Fibroblast of pulmonary artery (primary cell): ENCODE data around the gene CLPTM1.

Experiments
- DNase-seq: peaks from one replicate; pipeline ENCODE4 v3.0.0-alpha.2; 2010; ENCODE audit warnings: low read depth
- H3K4me3 ChIP-seq: replicated peaks from 2 replicates; pipeline ENCODE4 v1.5.1; 2011; ENCODE audit warnings: low read depth, mild to moderate bottlenecking, control low read depth, low read length, moderate library complexity
- TF ChIP-seq, protein P1 (sequence below): IDR thresholded peaks from 2 replicates; pipeline ENCODE4 v1.5.1; 2011; ENCODE audit warnings: mild to moderate bottlenecking, control low read depth, low read length, inconsistent platforms; ENCODE audit errors: missing control alignments

The CLPTM1 gene

DNA sequence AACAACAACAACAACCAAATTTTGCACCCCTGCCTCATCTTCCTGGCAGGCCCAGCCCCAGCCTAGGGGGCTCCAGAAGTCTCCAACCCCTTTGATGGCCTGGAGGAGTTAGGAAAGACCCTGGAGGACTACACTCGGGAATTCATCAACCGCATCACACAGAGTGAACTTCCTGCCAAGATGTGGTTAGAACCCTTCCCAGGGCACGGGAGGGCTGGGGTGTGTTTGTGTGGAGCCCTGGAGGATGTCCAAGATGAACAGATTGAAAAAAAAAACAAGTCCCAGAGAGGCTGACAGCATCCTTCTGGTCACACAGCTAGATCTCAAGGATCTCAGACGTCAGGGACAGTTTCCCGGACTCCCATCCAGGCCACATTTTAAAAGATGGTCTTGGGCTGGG, 27.4 kb upstream of the CLPTM1 start:
- no peak overlapping the region for H3K4me3 ChIP-seq
- peak; percentile 84 for DNase-seq

DNA sequence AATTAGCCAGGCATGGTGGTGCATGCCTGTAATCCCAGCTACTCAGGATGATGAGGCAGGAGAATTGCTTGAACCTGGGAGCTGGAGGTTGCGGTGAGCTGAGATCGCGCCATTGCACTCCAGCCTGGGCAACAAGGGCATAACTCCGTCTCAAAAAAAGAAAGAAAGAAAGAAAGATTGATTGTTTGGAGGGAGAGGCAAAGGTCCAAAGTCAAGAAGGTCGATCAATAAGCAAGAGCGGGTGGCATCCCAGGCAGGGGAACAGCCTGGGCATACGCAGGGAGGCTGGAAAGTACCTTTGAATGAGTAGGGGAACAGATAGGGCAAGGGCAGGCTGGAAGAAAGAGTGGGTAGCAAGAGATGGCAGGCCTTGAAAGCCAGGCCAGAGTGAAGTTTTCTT, 25.1 kb upstream of the CLPTM1 start:
- TF ChIP-seq, protein P1, sequence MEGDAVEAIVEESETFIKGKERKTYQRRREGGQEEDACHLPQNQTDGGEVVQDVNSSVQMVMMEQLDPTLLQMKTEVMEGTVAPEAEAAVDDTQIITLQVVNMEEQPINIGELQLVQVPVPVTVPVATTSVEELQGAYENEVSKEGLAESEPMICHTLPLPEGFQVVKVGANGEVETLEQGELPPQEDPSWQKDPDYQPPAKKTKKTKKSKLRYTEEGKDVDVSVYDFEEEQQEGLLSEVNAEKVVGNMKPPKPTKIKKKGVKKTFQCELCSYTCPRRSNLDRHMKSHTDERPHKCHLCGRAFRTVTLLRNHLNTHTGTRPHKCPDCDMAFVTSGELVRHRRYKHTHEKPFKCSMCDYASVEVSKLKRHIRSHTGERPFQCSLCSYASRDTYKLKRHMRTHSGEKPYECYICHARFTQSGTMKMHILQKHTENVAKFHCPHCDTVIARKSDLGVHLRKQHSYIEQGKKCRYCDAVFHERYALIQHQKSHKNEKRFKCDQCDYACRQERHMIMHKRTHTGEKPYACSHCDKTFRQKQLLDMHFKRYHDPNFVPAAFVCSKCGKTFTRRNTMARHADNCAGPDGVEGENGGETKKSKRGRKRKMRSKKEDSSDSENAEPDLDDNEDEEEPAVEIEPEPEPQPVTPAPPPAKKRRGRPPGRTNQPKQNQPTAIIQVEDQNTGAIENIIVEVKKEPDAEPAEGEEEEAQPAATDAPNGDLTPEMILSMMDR, result no peak
- no peak for DNase-seq

More for the DNA sequence above, 27.4 kb upstream of the CLPTM1 start:
- TF ChIP-seq, protein P1, result no peak

DNA sequence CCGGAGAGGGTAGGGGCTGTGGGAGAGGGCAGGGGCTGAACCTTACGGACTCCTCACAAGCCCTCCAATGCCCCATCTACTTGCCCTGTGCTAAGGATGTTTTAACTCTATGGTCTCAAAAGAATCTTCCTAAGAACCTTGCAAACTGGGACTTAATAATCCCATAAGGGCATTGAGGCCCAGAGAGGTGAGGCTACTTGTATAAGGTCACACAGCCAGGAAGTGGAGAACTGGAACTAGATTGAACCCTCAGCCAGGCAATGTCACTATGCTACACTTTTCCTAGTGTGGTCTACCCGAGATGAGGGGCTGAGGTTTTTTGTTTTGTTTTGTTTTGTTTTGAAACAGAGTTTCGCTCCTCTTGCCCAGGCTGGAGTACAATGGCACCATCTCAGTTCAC, 23.6 kb upstream of the CLPTM1 start:
- H3K4me3 ChIP-seq, result no peak overlapping the region
- DNase-seq, result no peak
- TF ChIP-seq, protein P1, result no peak

More for the DNA sequence above, 25.1 kb upstream of the CLPTM1 start:
- H3K4me3 ChIP-seq, result no peak overlapping the region

DNA sequence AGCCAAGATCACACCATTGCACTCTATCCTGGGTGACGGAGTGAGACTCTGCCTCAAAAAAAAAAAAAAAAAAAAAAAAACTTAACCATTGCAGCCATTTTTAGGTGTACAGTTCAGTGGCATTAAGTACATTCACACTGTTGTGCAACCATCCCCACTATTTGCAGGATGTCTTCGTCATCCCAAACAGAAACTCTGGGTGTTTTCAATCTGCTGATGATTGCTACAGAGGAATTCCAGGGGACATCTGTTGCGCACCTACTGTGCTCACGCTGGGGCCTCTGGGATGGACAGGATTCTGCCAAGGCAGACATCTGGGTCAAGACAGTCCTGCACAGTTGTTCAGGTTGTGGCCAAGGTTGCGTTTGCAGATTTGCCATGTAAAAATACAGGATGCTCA, 15.5 kb upstream of the CLPTM1 start:
- TF ChIP-seq, protein P1, result no peak
- no peak for DNase-seq
- H3K4me3 ChIP-seq, result no peak overlapping the region

DNA sequence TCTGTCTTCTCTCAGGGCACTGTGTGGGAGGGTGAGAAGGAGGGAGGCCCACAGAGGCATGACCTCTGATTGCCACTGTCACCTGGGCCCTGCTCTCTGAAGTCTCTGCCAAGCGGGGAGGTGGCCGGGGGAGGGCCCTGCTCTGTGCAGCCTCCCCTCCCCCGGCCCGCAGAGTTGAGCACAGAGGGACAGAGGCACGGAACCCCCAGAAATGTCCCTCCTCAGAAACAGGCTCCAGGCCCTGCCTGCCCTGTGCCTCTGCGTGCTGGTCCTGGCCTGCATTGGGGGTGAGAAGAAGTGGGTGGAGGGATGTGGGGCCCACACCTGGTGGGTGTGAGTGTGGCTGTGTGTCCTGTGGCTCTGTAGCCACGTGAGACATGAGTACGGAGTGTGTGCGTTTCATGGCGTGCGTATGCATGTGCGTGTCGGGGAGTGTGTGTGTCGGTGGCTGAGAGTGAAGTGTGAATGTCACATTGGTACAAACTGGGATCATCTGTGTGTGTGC, 13.1 kb upstream of the CLPTM1 start, which contains the start of gene APOC4:
TSS of gene APOC4 (plus strand) at position 171 of the 505 bp plus-strand sequence. CDS start at position 212, 41 bp downstream.
- no peak within 1 kb of the TSS for H3K4me3 ChIP-seq
- TF ChIP-seq, protein P1, result no peak
- DNase-seq, result no peak

DNA sequence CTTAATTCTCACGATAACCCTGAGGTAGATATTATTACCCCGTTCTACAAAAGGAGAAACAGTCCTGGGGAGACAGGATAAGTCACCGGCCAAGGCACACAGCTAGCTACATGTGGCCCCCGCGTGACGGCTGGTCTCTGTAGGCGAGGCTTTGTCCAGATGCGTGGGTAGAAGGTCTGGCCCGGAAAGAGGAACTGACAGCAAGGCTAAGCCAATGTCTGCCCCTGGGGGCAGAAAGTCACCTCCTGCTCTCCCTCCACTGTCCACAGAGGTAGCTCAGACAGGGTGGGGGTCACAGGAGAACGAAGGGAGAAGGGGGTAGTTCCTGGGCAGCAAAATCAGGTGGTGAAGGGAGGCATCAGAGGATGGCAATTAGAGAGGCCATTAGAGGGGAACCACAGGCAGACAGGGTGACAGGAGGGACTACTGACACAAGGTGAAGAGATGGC, 11.4 kb upstream of the CLPTM1 start:
- TF ChIP-seq, protein P1, result no peak
- DNase-seq, result no peak
- H3K4me3 ChIP-seq, result no peak overlapping the region

DNA sequence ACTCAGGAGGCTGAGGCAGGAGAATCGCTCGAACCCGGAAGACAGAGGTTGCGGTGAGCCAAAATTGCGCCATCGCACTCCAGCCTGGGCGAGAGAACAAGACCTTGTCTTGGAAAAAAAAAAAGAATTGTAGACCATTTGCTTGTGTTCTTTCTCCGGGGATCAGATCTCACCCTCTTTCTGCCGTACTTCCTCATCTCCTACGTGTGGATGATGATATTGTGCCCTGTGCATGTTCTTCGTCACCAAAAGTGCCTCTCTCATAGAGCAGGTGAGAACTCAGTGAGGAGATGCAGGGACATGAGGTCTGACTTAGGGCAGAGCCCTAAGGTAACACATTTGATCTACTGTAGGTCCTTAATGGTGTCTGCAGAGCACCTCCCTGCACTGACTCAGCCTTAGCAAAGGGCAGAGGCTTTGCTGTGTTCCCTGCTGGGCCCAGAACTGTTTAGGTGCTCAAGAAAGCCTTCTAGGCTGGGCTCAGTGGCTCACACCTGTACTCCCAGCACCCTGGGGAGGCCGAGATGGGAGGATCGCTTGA, 8.1 kb upstream of the CLPTM1 start:
- no peak for DNase-seq
- TF ChIP-seq, protein P1, result no peak
- H3K4me3 ChIP-seq, result no peak overlapping the region
